GM10847 (cell line): ENCODE data around the gene DAW1.

Experiments
- POLR2A ChIP-seq: IDR thresholded peaks from 2 replicates; pipeline ENCODE4 v1.6.1; 2011; ENCODE audit not compliant: insufficient read length; ENCODE audit errors: extremely low read depth

DAW1 gene

GRCh38 chr2:227971619-227972230 is 100.3 kb downstream of the DAW1 start:
- no peak for TF ChIP-seq POLR2A

GRCh38 chr2:227973241-227973640 is 101.8 kb downstream of the DAW1 start:
- no peak for TF ChIP-seq POLR2A
